HepG2 (cell line): ENCODE measurements around the gene GRID1.

Source experiments
- BRCA1 ChIP-seq: sonication (generic); formaldehyde crosslinking; IDR thresholded peaks from 2 replicates; pipeline ENCODE4 v1.4.0; 2020; ENCODE audit warnings: missing genetic modification reagents
- CTCF ChIP-seq: sonication (generic); formaldehyde crosslinking; IDR thresholded peaks from 2 replicates; pipeline ENCODE4 v1.5.0; 2020; ENCODE audit warnings: mild to moderate bottlenecking, missing genetic modification reagents, moderate library complexity
- HNRNPH1 ChIP-seq: fragments of 200-400 bp; formaldehyde crosslinking; optimal IDR thresholded peaks from 2 replicates; pipeline ENCODE3; 2017; ENCODE audit warnings: mild to moderate bottlenecking, low read depth, low read length
- HNRNPUL1 ChIP-seq: fragments of 200-400 bp; formaldehyde crosslinking; IDR thresholded peaks from 2 replicates; pipeline ENCODE4 v1.6.1; 2017; ENCODE audit warnings: low read depth, mild to moderate bottlenecking, low read length, moderate library complexity
- MAX ChIP-seq: IDR thresholded peaks from 2 replicates; pipeline ENCODE4 v1.6.1; 2012; ENCODE audit warnings: inconsistent platforms
- POLR2A ChIP-seq, 2 experiments: IDR thresholded peaks; 2 replicates each; pipeline ENCODE4 v1.6.1; 2011; ENCODE audit warnings: low read depth in 2 of 2, low read length in 2 of 2, mild to moderate bottlenecking in 1 of 2, moderate library complexity in 1 of 2; ENCODE audit not compliant: insufficient read depth in 1 of 2
- POLR2G ChIP-seq: fragments of 200-400 bp; formaldehyde crosslinking; IDR thresholded peaks from 2 replicates; pipeline ENCODE4 v1.6.1; 2018; ENCODE audit warnings: mild to moderate bottlenecking, low read depth, low read length, moderate library complexity
- REST ChIP-seq, 2 experiments: IDR thresholded peaks; 2 replicates each; pipeline ENCODE4 v1.6.1; 2011 to 2012; ENCODE audit warnings: low read length in 2 of 2, borderline replicate concordance in 1 of 2, low read depth in 1 of 2, mild to moderate bottlenecking in 1 of 2, moderate library complexity in 1 of 2
- ZBTB42 ChIP-seq: sonication (generic); formaldehyde crosslinking; IDR thresholded peaks from 2 replicates; pipeline ENCODE4 v1.5.0; 2020; ENCODE audit warnings: mild to moderate bottlenecking, missing genetic modification reagents
- ZFX ChIP-seq: sonication (generic); formaldehyde crosslinking; IDR thresholded peaks from 2 replicates; pipeline ENCODE4 v1.4.0; 2020; ENCODE audit warnings: mild to moderate bottlenecking, low read depth, missing genetic modification reagents, moderate library complexity
- ZNF44 ChIP-seq: sonication (generic); formaldehyde crosslinking; IDR thresholded peaks from 2 replicates; pipeline ENCODE4 v1.5.1; 2020; ENCODE audit warnings: mild to moderate bottlenecking, missing genetic modification reagents
- ZNF703 ChIP-seq: sonication (generic); formaldehyde crosslinking; IDR thresholded peaks from 2 replicates; pipeline ENCODE4 v1.5.1; 2020; ENCODE audit warnings: missing genetic modification reagents, mild to moderate bottlenecking, moderate library complexity, borderline replicate concordance
- TF ChIP-seq, protein P1 (sequence below), 2 experiments: sonication (generic) in 1 of 2; formaldehyde crosslinking in 1 of 2; IDR thresholded peaks; 2 replicates each; pipeline versions ENCODE4 v1.4.0 to v1.6.1; 2018 to 2020; ENCODE audit warnings: missing genetic modification reagents in 2 of 2, borderline replicate concordance in 1 of 2, low read depth in 1 of 2, mild to moderate bottlenecking in 1 of 2, missing biosample characterization in 1 of 2
- TF ChIP-seq, protein P2 (sequence below): sonication (generic); formaldehyde crosslinking; conservative IDR thresholded peaks from 2 replicates; pipeline ENCODE4 v1.4.0; 2020; ENCODE audit warnings: missing genetic modification reagents

GRCh38 chr10:85861513-85862197 lies 504.9 kb downstream of the GRID1 start:
- TF ChIP-seq POLR2A (IDR thresholded peaks at IDR 0.05; ENCODE audit: insufficient read depth in 1 of 2, low read depth in 2 of 2, low read length in 2 of 2) (no peak), HNRNPH1 (no peak), POLR2G (no peak), ZNF44 (CRISPR knock-in tag) (no peak), CTCF (CRISPR knock-in tag) (no peak), REST (IDR thresholded peaks at IDR 0.05; ENCODE audit: borderline replicate concordance in 1 of 2, low read depth in 1 of 2, low read length in 2 of 2) (no peak), ZFX (CRISPR knock-in tag) (no peak), BRCA1 (no peak), HNRNPUL1 (no peak), ZBTB42 (CRISPR knock-in tag) (no peak), MAX (no peak), ZNF703 (CRISPR knock-in tag) (no peak)
- TF ChIP-seq, protein P1, sequence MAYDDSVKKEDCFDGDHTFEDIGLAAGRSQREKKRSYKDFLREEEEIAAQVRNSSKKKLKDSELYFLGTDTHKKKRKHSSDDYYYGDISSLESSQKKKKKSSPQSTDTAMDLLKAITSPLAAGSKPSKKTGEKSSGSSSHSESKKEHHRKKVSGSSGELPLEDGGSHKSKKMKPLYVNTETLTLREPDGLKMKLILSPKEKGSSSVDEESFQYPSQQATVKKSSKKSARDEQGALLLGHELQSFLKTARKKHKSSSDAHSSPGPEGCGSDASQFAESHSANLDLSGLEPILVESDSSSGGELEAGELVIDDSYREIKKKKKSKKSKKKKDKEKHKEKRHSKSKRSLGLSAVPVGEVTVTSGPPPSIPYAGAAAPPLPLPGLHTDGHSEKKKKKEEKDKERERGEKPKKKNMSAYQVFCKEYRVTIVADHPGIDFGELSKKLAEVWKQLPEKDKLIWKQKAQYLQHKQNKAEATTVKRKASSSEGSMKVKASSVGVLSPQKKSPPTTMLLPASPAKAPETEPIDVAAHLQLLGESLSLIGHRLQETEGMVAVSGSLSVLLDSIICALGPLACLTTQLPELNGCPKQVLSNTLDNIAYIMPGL (CRISPR knock-in tag; IDR thresholded peaks at IDR 0.05; ENCODE audit: borderline replicate concordance in 1 of 2, low read depth in 1 of 2): no peak
- TF ChIP-seq, protein P2, sequence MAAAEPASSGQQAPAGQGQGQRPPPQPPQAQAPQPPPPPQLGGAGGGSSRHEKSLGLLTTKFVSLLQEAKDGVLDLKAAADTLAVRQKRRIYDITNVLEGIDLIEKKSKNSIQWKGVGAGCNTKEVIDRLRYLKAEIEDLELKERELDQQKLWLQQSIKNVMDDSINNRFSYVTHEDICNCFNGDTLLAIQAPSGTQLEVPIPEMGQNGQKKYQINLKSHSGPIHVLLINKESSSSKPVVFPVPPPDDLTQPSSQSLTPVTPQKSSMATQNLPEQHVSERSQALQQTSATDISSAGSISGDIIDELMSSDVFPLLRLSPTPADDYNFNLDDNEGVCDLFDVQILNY (CRISPR knock-in tag): no peak
